SK-N-SH (cell line): ENCODE measurements around the gene VOPP1.

Experiments used
- CTCF ChIP-seq: fragments of 200-600 bp; sonication (generic); IDR thresholded peaks from 2 replicates; pipeline ENCODE4 v1.6.1; 2017; ENCODE audit warnings: antibody characterized with exemption, mild to moderate bottlenecking, moderate library complexity
- EP300 ChIP-seq, 2 experiments: IDR thresholded peaks; 2 replicates each; pipeline versions ENCODE4 v1.4.0 to v1.6.1; 2012; ENCODE audit warnings: borderline replicate concordance in 1 of 2, low read depth in 1 of 2, low read length in 1 of 2
- JUND ChIP-seq: IDR thresholded peaks from 2 replicates; pipeline ENCODE4 v1.4.0; 2012
- MAX ChIP-seq: IDR thresholded peaks from 2 replicates; pipeline ENCODE4 v1.4.0; 2012; ENCODE audit warnings: low read depth
- PBX3 ChIP-seq: IDR thresholded peaks from 2 replicates; pipeline ENCODE4; 2012
- RFX5 ChIP-seq: IDR thresholded peaks from 2 replicates; pipeline ENCODE4 v1.6.1; 2012; ENCODE audit warnings: mild to moderate bottlenecking, improper control_type of control experiment, low read length
- SMC3 ChIP-seq: IDR thresholded peaks from 2 replicates; pipeline ENCODE4 v1.6.1; 2012; ENCODE audit warnings: low read depth, low read length, improper control_type of control experiment
- USF1 ChIP-seq: IDR thresholded peaks from 2 replicates; pipeline ENCODE4 v1.4.0; 2012; ENCODE audit warnings: low read depth, borderline replicate concordance
- TF ChIP-seq, protein P1 (sequence below): fragments of 150-350 bp; IDR thresholded peaks from 2 replicates; pipeline ENCODE4 v1.6.1; 2017; ENCODE audit warnings: antibody characterized with exemption, low read length, low read depth, borderline replicate concordance

DNA sequence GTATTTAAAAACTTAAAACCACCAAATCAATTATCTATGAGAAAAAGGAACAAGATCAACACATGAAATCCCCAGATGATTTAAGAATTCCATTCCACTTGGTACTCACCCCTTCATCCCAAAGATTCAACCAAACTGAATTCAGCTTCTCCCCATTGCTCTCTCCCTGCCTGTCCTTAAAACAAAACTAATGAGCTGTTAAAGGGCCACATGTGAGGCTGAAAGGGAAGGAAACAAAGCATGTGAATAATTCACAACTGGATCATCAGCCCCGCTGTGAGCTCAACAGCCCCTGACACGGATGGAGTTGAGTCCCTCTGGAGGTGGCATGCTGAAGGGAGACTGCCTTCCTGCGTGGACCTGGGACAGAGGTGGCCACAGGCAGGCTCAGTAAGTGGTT is 32.9 kb downstream of the VOPP1 start:
- TF ChIP-seq PBX3, result no peak
- no peak for TF ChIP-seq MAX
- TF ChIP-seq JUND, result no peak
- no peak for TF ChIP-seq SMC3
- TF ChIP-seq, protein P1, sequence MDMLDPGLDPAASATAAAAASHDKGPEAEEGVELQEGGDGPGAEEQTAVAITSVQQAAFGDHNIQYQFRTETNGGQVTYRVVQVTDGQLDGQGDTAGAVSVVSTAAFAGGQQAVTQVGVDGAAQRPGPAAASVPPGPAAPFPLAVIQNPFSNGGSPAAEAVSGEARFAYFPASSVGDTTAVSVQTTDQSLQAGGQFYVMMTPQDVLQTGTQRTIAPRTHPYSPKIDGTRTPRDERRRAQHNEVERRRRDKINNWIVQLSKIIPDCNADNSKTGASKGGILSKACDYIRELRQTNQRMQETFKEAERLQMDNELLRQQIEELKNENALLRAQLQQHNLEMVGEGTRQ, result no peak
- no peak for TF ChIP-seq RFX5
- no peak for TF ChIP-seq USF1
- no peak for TF ChIP-seq EP300 (IDR thresholded peaks at IDR 0.05; ENCODE audit: borderline replicate concordance in 1 of 2, low read depth in 1 of 2, low read length in 1 of 2)
- TF ChIP-seq CTCF, result no peak
